ENCODE results near the gene CLDN6. TPM values are rescaled to one million over a fixed set of nuclear protein-coding genes. Genes with fewer than 3 reads are reported as not detected.

Gene CLDN6
- polyA plus RNA-seq (2011; rRNA removed), result 0.07 and 0.10 TPM in 2 replicates
- polyA minus RNA-seq (2011; rRNA and poly(A)+ RNA removed), result not detected in 2 replicates

- Histone ChIP-seq H3K27me3 (ENCODE audit: control insufficient read depth, insufficient read depth, low read length) (peaks cover 19% of the 10 kb centered on the region), H3K27ac (ENCODE audit: low read depth, low read length) (no peak within 1 kb of the TSS), H3K9me3 (ENCODE audit: control insufficient read depth, insufficient read depth, low read length) (no peaks in the 10 kb centered on the region; the same call in 1 of the 2 replicates), H3K4me3 (ENCODE audit: low read depth, low read length) (no peak within 1 kb of the TSS)
- TF ChIP-seq CTCF (IDR thresholded peaks at IDR 0.05; ENCODE audit: low read depth, low read length), result peak; percentile 19
- ChIA-PET POLR2A (no interaction called here), CTCF (no interaction called here)
- DNase-seq (ENCODE audit: low read depth, low spot score), result no peak
Measured at GRCh38 chr16:3017794-3018506, at the start of gene CLDN6. TSS of gene CLDN6 (minus strand) at chr16:3018183. CDS start at chr16:3016021, 2,162 bp downstream.

GRCh38 chr16:3066440-3066748 lies 48.4 kb upstream of the CLDN6 start:
- Histone ChIP-seq H3K27ac (ENCODE audit: low read depth, low read length) (no peak overlapping the region), H3K4me3 (ENCODE audit: low read depth, low read length) (peak overlapping the region; percentile 51), H3K27me3 (ENCODE audit: control insufficient read depth, insufficient read depth, low read length) (no peaks in the 10 kb centered on the region), H3K9me3 (ENCODE audit: control insufficient read depth, insufficient read depth, low read length) (no peaks in the 10 kb centered on the region)
- no peak for TF ChIP-seq CTCF (IDR thresholded peaks at IDR 0.05; ENCODE audit: low read depth, low read length)
- POLR2A ChIA-PET, result no interaction called here
- DNase-seq (ENCODE audit: low read depth, low spot score), result no peak
- CTCF ChIA-PET, result interaction anchor here (1.1 kb wide), 1 partner anchor 35 kb away, joined by 3 read pairs; no protein-coding TSS in a partner anchor

GRCh38 chr16:3065742-3066439 lies 47.9 kb upstream of the CLDN6 start:
- TF ChIP-seq CTCF (IDR thresholded peaks at IDR 0.05; ENCODE audit: low read depth, low read length), result no peak
- no peak for DNase-seq (ENCODE audit: low read depth, low spot score)
- H3K27me3 ChIP-seq (ENCODE audit: control insufficient read depth, insufficient read depth, low read length), result no peaks in the 10 kb centered on the region
- H3K9me3 ChIP-seq (ENCODE audit: control insufficient read depth, insufficient read depth, low read length), result no peaks in the 10 kb centered on the region
- ChIA-PET POLR2A (interaction anchor here (0.9 kb wide), 1 partner anchor 18 kb away, joined by 5 read pairs; no protein-coding TSS in a partner anchor), CTCF (interaction anchor here (1.1 kb wide), 1 partner anchor 34 kb away, joined by 3 read pairs; no protein-coding TSS in a partner anchor)
- peak overlapping the region; percentile 51 for H3K4me3 ChIP-seq (ENCODE audit: low read depth, low read length)
- no peak overlapping the region for H3K27ac ChIP-seq (ENCODE audit: low read depth, low read length)

GRCh38 chr16:3065069-3065741 lies 47.2 kb upstream of the CLDN6 start, which contains the start of gene IL32:
TSS of gene IL32 (plus strand) at chr16:3065640. CDS start at chr16:3065812, 172 bp downstream.
- DNase-seq (ENCODE audit: low read depth, low spot score), result peak; percentile 36
- CTCF ChIA-PET, result no interaction called here
- H3K27me3 ChIP-seq (ENCODE audit: control insufficient read depth, insufficient read depth, low read length), result no peaks in the 10 kb centered on the region
- H3K27ac ChIP-seq (ENCODE audit: low read depth, low read length), result peak within 1 kb of the TSS; percentile 39
- no peak for TF ChIP-seq CTCF (IDR thresholded peaks at IDR 0.05; ENCODE audit: low read depth, low read length)
- POLR2A ChIA-PET, result interaction anchor here (0.9 kb wide), 1 partner anchor 18 kb away, joined by 5 read pairs; no protein-coding TSS in a partner anchor
- no peaks in the 10 kb centered on the region for H3K9me3 ChIP-seq (ENCODE audit: control insufficient read depth, insufficient read depth, low read length)
- peak within 1 kb of the TSS; percentile 51 for H3K4me3 ChIP-seq (ENCODE audit: low read depth, low read length)
